ENCODE results near the gene KIAA0586.

KIAA0586 gene

DNA sequence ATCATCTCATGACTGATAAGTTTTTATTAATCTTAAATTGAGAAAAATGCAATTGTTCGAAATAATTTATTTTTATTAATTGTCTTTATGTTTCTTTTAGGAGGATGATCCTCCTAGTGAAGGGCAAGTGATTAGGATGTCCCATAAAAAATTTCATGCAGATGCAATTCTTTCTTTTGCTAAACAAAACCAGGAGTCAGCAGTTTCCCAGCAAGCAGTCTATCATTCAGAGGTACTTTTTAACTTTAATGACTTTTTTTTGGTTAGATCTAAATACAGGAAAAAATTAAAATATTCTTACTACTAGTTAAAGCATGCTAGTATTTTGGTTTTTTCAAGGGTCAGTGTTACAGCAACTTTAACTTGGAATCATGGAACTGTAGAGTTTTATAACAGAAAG, 64.5 kb downstream of the KIAA0586 start:
- H2BK120ac ChIP-seq (ENCODE audit: insufficient read depth, low read length, poor library complexity) = no peak overlapping the region
- no peak overlapping the region for H3K14ac ChIP-seq (ENCODE audit: low read length)
- no peak overlapping the region for H3K4ac ChIP-seq (ENCODE audit: low read depth, low read length)
- no peak overlapping the region for H2AK5ac ChIP-seq (ENCODE audit: low read length)
- WGBS (ENCODE audit: extremely low coverage, insufficient coverage, insufficient read length) = no CpG with 5 or more reads among the region's 1 CpG
- no peak overlapping the region for H2BK12ac ChIP-seq (ENCODE audit: low read length)
- H3K23ac ChIP-seq (ENCODE audit: low read length) = no peak overlapping the region
- H4K12ac ChIP-seq (ENCODE audit: low read depth, low read length) = no peak overlapping the region
- no peak overlapping the region for H4K91ac ChIP-seq (ENCODE audit: low read depth, low read length)
- DNase-seq = no peak
- H3K4me3 ChIP-seq (ENCODE audit: low read depth, low read length) = no peak overlapping the region
- H4K8ac ChIP-seq (ENCODE audit: low read depth, low read length) = no peak overlapping the region
- no peak overlapping the region for H3K4me2 ChIP-seq (ENCODE audit: low read length)
- no peak overlapping the region for H3K9ac ChIP-seq (ENCODE audit: low read length)
- H3K9me3 ChIP-seq (ENCODE audit: insufficient read depth, low read depth, low read length) = no peaks in the 10 kb centered on the region
- no peak overlapping the region for H2AFZ ChIP-seq (ENCODE audit: insufficient read depth, low read length, poor library complexity)
- H3K27me3 ChIP-seq (ENCODE audit: insufficient read depth, low read length) = no peaks in the 10 kb centered on the region
- H3K4me1 ChIP-seq (ENCODE audit: control insufficient read depth in 1 of 2, insufficient read depth in 2 of 2, low read length in 2 of 2) = no peaks in the 10 kb centered on the region
- H3K36me3 ChIP-seq (ENCODE audit: control insufficient read depth in 1 of 2, insufficient read depth in 2 of 2, low read length in 2 of 2) = peaks cover 8 to 9% of the 10 kb centered on the region in 2 experiments
- H2BK5ac ChIP-seq (ENCODE audit: low read depth, low read length, poor library complexity) = no peak overlapping the region
- no peak overlapping the region for H3K18ac ChIP-seq (ENCODE audit: low read length)
- no peak overlapping the region for H3K27ac ChIP-seq (ENCODE audit: low read depth, low read length)
- H3K79me2 ChIP-seq (ENCODE audit: control insufficient read depth, insufficient read depth, low read length, poor library complexity) = no peaks in the 10 kb centered on the region
- H3K79me1 ChIP-seq (ENCODE audit: low read length) = no peaks in the 10 kb centered on the region

DNA sequence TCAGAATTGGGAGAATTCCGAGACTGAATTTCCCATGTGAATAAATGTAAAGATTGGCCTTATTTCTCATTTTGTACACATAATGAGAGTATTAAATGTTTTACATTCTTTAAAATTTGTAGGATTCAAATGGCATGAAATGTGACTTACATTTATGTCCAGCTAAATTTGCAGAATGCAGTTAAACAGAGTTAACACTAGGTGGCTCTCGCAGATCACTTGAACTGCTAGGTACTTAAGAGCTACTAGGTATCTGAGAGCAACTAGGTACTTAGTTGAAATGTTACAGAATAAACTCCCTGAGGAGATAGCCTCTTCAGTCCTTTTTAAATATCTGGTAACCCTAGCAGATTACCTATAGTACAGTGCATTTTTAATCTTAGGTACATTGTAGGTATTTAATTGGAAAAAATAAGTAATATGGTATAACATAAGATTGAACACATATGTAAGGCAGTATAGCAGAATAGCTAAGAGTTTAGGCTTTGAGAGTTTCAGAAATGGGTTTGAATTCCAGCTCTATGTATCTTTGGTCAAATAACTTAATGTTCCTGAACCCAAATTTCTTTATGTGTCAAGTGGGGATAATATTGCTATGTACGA, 73.8 kb downstream of the KIAA0586 start:
- Histone ChIP-seq H3K23ac (ENCODE audit: low read length) (no peak overlapping the region), H2AFZ (ENCODE audit: insufficient read depth, low read length, poor library complexity) (no peak overlapping the region), H3K4ac (ENCODE audit: low read depth, low read length) (no peak overlapping the region), H2AK5ac (ENCODE audit: low read length) (no peak overlapping the region), H2BK120ac (ENCODE audit: insufficient read depth, low read length, poor library complexity) (no peak overlapping the region), H3K27ac (ENCODE audit: low read depth, low read length) (no peak overlapping the region), H2BK12ac (ENCODE audit: low read length) (no peak overlapping the region), H4K12ac (ENCODE audit: low read depth, low read length) (no peak overlapping the region), H3K4me1 (ENCODE audit: control insufficient read depth in 1 of 2, insufficient read depth in 2 of 2, low read length in 2 of 2) (no peaks in the 10 kb centered on the region), H3K9me3 (ENCODE audit: insufficient read depth, low read depth, low read length) (no peaks in the 10 kb centered on the region), H3K27me3 (ENCODE audit: insufficient read depth, low read length) (no peaks in the 10 kb centered on the region), H3K4me2 (ENCODE audit: low read length) (no peak overlapping the region), H4K8ac (ENCODE audit: low read depth, low read length) (no peak overlapping the region), H3K9ac (ENCODE audit: low read length) (no peak overlapping the region), H3K14ac (ENCODE audit: low read length) (no peak overlapping the region), H3K79me2 (ENCODE audit: control insufficient read depth, insufficient read depth, low read length, poor library complexity) (no peaks in the 10 kb centered on the region), H3K4me3 (ENCODE audit: low read depth, low read length) (no peak overlapping the region), H4K91ac (ENCODE audit: low read depth, low read length) (no peak overlapping the region), H3K79me1 (ENCODE audit: low read length) (no peaks in the 10 kb centered on the region), H3K36me3 (ENCODE audit: control insufficient read depth in 1 of 2, insufficient read depth in 2 of 2, low read length in 2 of 2) (peaks cover 4 to 8% of the 10 kb centered on the region in 2 experiments), H2BK5ac (ENCODE audit: low read depth, low read length, poor library complexity) (no peak overlapping the region), H3K18ac (ENCODE audit: low read length) (no peak overlapping the region)
- no CpG with 5 or more reads among the region's 3 CpGs for WGBS (ENCODE audit: extremely low coverage, insufficient coverage, insufficient read length)
- DNase-seq = peak; percentile 35 to 88

DNA sequence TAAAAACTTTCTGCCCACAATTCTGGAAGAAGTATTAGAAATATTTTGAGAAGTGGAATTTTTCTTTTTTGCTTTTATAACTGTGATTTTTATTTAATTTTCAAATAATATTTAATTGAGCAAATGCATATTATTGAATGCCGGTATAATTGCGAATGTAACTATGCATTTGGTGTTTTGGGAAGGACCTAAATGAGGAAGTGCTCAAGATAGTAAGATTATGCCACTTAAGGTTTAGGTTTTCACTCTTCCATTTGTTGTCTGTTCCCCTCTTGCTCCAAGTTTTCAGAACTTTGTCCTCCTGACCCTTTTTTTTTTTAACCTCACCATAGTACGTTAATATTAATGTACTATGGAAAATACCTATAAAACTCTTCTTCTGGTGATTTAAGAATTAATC, 85.8 kb downstream of the KIAA0586 start:
- H3K4me3 ChIP-seq (ENCODE audit: low read depth, low read length) = no peak overlapping the region
- H3K27ac ChIP-seq (ENCODE audit: low read depth, low read length) = no peak overlapping the region
- H2BK120ac ChIP-seq (ENCODE audit: insufficient read depth, low read length, poor library complexity) = no peak overlapping the region
- H3K18ac ChIP-seq (ENCODE audit: low read length) = no peak overlapping the region
- H3K79me2 ChIP-seq (ENCODE audit: control insufficient read depth, insufficient read depth, low read length, poor library complexity) = no peaks in the 10 kb centered on the region
- no peak overlapping the region for H3K4ac ChIP-seq (ENCODE audit: low read depth, low read length)
- peaks cover 3 to 4% of the 10 kb centered on the region in 2 experiments for H3K36me3 ChIP-seq (ENCODE audit: control insufficient read depth in 1 of 2, insufficient read depth in 2 of 2, low read length in 2 of 2)
- H3K23ac ChIP-seq (ENCODE audit: low read length) = no peak overlapping the region
- H3K79me1 ChIP-seq (ENCODE audit: low read length) = no peaks in the 10 kb centered on the region
- no peak overlapping the region for H3K9ac ChIP-seq (ENCODE audit: low read length)
- no peak overlapping the region for H2AFZ ChIP-seq (ENCODE audit: insufficient read depth, low read length, poor library complexity)
- H2BK5ac ChIP-seq (ENCODE audit: low read depth, low read length, poor library complexity) = no peak overlapping the region
- H3K14ac ChIP-seq (ENCODE audit: low read length) = no peak overlapping the region
- DNase-seq = no peak
- WGBS (ENCODE audit: extremely low coverage, insufficient coverage, insufficient read length) = no CpG with 5 or more reads among the region's 3 CpGs
- H3K9me3 ChIP-seq (ENCODE audit: insufficient read depth, low read depth, low read length) = no peaks in the 10 kb centered on the region
- H4K12ac ChIP-seq (ENCODE audit: low read depth, low read length) = no peak overlapping the region
- H3K4me2 ChIP-seq (ENCODE audit: low read length) = no peak overlapping the region
- no peak overlapping the region for H2BK12ac ChIP-seq (ENCODE audit: low read length)
- H4K91ac ChIP-seq (ENCODE audit: low read depth, low read length) = no peak overlapping the region
- no peak overlapping the region for H4K8ac ChIP-seq (ENCODE audit: low read depth, low read length)
- no peak overlapping the region for H2AK5ac ChIP-seq (ENCODE audit: low read length)
- H3K27me3 ChIP-seq (ENCODE audit: insufficient read depth, low read length) = no peaks in the 10 kb centered on the region
- H3K4me1 ChIP-seq (ENCODE audit: control insufficient read depth in 1 of 2, insufficient read depth in 2 of 2, low read length in 2 of 2) = peaks cover 0 to 3% of the 10 kb centered on the region in 2 experiments

DNA sequence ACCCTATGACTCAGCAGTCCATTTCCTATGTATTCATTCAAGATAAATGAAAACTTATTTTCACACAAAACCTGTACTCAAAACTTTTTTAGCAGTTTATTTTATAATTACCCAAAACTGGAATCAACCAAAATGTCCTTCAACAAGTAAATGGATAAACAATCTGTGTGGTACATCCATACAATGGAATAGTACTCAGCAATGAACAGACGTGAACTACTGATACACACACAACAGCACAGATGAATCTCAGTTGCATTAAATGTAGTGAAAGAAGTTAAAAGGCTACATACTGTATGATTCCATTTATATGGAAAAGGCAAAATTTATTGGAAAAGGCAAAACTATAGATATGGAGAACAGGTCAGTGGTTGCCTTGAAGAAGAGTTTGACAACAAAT, 90.1 kb downstream of the KIAA0586 start:
- no peak overlapping the region for H2AK5ac ChIP-seq (ENCODE audit: low read length)
- no peak overlapping the region for H4K8ac ChIP-seq (ENCODE audit: low read depth, low read length)
- peaks cover 5% of the 10 kb centered on the region in 2 experiments for H3K36me3 ChIP-seq (ENCODE audit: control insufficient read depth in 1 of 2, insufficient read depth in 2 of 2, low read length in 2 of 2)
- no peak overlapping the region for H3K14ac ChIP-seq (ENCODE audit: low read length)
- no peak overlapping the region for H3K4me3 ChIP-seq (ENCODE audit: low read depth, low read length)
- no peak overlapping the region for H4K91ac ChIP-seq (ENCODE audit: low read depth, low read length)
- H3K18ac ChIP-seq (ENCODE audit: low read length) = no peak overlapping the region
- H2BK120ac ChIP-seq (ENCODE audit: insufficient read depth, low read length, poor library complexity) = no peak overlapping the region
- no peak overlapping the region for H2BK12ac ChIP-seq (ENCODE audit: low read length)
- no peak overlapping the region for H3K27ac ChIP-seq (ENCODE audit: low read depth, low read length)
- no peak overlapping the region for H3K4ac ChIP-seq (ENCODE audit: low read depth, low read length)
- H3K79me1 ChIP-seq (ENCODE audit: low read length) = no peaks in the 10 kb centered on the region
- H3K4me2 ChIP-seq (ENCODE audit: low read length) = no peak overlapping the region
- DNase-seq = no peak
- H3K4me1 ChIP-seq (ENCODE audit: control insufficient read depth in 1 of 2, insufficient read depth in 2 of 2, low read length in 2 of 2) = peaks cover 0 to 3% of the 10 kb centered on the region in 2 experiments
- no peak overlapping the region for H2BK5ac ChIP-seq (ENCODE audit: low read depth, low read length, poor library complexity)
- H3K79me2 ChIP-seq (ENCODE audit: control insufficient read depth, insufficient read depth, low read length, poor library complexity) = no peaks in the 10 kb centered on the region
- H3K9me3 ChIP-seq (ENCODE audit: insufficient read depth, low read depth, low read length) = no peaks in the 10 kb centered on the region
- no peak overlapping the region for H3K9ac ChIP-seq (ENCODE audit: low read length)
- H2AFZ ChIP-seq (ENCODE audit: insufficient read depth, low read length, poor library complexity) = no peak overlapping the region
- no peak overlapping the region for H4K12ac ChIP-seq (ENCODE audit: low read depth, low read length)
- WGBS (ENCODE audit: extremely low coverage, insufficient coverage, insufficient read length) = no CpG with 5 or more reads among the region's 1 CpG
- no peak overlapping the region for H3K23ac ChIP-seq (ENCODE audit: low read length)
- no peaks in the 10 kb centered on the region for H3K27me3 ChIP-seq (ENCODE audit: insufficient read depth, low read length)
